Uterus (tissue), 2 donors: ENCODE data around the gene CAMK2B.

Experiments
- CTCF ChIP-seq, 4 experiments: fragments of 200-600 bp in 2 of 4; fragments of 450-650 bp in 2 of 4; sonication (generic) in 2 of 4; IDR thresholded peaks; one replicate each; pipeline ENCODE4 v1.5.1; 2016 to 2019; ENCODE audit warnings: antibody characterized with exemption in 4 of 4, mild to moderate bottlenecking in 2 of 4, moderate library complexity in 1 of 4
- POLR2A ChIP-seq, 2 donors: fragments of 450-650 bp; IDR thresholded peaks; one replicate each; pipeline ENCODE4 v1.6.1; 2016; ENCODE audit warnings: antibody characterized with exemption in 2 of 2, mild to moderate bottlenecking in 1 of 2, moderate library complexity in 1 of 2

GRCh38 chr7:44347546-44348114, 22.2 kb upstream of the CAMK2B start:
- TF ChIP-seq CTCF (IDR thresholded peaks at IDR 0.05) (no peak), POLR2A (IDR thresholded peaks at IDR 0.05) (no peak)
